Stimulated activated CD8-positive, alpha-beta memory T cell treated with anti-CD3 and anti-CD28 coated beads, Interleukin-4, amount 100 ng/mL, for 1 hour (primary cell): Measurements from ENCODE around the gene ZNF649.
"Not testable (repeated sequence)": the region's sequence is repeated elsewhere in the genome, so short reads cannot be mapped to it uniquely, and the experiment has no call there.

Experiments
- DNase-seq, 2 donors: peaks; one replicate each; pipeline ENCODE4 v3.0.0-alpha.2; 2020; ENCODE audit warnings: low read depth in 2 of 2, low spot score in 1 of 2

Gene ZNF649

DNA sequence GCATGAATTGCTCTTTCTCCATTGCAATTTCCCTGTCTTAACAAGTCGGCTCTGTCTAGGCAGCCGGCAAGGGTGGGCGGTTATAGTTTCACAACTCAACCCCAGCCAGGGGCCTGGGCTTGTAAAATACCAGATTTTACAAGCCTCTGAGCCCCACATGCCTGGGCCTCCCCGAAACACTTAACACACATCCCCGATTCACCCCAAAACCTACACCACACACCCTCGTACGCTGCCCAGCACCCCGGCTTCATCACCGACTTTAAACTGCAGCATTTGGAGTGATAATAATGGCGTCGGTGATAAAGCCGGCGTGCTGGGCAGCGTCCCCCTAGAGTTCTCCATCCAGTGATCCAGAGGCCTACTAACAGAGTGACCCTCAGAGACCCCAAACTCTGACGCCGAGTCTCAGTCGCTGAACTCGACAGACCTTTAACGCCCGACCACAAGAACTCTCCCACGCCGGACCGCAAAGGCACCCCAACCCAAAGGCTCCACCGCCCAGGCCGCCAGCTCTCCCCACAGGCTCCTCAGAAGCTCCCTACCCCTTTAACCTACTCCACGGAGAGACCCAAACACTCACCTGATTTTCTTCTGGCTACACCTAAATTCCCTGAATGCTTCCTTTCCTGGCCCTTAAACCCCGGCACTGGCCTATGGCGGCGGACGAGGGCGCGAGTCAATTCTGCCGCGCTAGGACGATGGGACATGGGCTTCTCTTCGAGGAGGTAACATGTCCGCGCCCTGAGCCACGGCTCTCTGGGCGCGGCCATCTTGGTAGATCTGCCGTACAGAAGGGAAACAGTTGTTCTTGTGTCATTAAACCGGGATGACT lies at the start of gene ZNF649:
Gene ZNF649, minus strand, starts transcription at position 687 of the 835 bp plus-strand sequence. CDS start 4,910 bp downstream, outside the sequence.
- peak; percentile 47 to 67 for DNase-seq

DNA sequence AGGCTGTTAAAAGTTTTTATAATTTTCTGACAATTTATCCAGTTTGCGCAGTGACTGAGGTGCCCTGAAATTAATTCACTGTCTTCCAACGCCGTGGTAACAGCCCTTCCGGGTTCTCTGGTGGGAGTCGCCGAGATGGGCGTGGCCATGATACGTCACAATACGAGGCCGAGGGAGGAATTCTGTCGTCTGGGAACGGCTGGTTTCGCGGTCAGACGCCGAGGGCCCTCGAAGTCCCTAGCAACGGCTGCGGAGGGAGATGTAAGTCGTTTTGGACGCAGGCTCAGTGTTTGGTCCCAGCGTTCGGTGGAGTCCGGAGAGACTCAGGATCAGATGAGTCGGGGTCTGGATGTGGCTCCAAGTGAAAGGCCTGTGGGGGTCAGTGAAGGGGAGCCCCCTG lies 44.2 kb upstream of the ZNF649 start:
- no peak for DNase-seq

DNA sequence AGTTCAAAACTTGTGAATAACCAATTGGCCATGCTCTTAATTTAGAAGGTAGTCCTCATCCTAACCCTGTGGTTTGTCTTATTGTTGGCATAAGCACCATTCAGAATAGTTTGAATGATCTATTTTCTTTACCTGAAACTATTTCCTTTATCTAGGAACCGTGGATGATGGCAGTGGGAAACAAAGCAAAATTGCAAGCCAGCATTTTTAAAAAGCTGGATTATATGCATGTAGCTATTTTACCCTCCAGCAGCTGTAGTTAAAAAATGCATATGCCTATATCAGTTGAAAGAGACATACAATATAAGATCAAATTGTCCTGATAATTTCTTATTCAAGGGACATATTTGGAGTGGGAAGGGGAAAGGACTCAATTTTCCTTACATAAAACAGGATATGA lies 41.8 kb upstream of the ZNF649 start:
- no peak for DNase-seq

DNA sequence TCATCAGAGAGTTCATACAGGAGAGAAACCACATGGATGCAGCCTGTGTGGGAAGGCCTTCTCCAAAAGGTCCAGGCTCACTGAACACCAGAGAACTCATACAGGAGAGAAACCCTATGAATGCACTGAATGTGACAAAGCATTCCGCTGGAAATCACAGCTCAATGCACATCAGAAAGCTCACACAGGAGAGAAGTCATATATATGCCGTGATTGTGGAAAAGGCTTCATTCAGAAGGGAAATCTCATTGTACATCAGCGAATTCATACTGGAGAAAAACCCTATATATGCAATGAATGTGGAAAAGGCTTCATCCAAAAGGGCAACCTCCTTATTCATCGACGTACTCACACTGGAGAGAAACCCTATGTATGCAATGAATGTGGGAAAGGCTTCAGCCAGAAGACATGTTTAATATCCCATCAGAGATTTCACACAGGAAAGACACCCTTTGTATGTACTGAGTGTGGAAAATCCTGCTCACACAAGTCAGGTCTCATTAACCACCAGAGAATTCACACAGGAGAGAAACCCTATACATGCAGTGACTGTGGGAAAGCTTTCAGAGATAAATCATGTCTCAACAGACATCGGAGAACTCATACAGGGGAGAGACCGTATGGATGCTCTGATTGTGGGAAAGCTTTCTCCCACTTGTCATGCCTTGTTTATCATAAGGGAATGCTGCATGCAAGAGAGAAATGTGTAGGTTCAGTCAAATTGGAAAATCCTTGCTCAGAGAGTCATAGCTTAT lies 40.2 kb upstream of the ZNF649 start:
- DNase-seq, result no peak

DNA sequence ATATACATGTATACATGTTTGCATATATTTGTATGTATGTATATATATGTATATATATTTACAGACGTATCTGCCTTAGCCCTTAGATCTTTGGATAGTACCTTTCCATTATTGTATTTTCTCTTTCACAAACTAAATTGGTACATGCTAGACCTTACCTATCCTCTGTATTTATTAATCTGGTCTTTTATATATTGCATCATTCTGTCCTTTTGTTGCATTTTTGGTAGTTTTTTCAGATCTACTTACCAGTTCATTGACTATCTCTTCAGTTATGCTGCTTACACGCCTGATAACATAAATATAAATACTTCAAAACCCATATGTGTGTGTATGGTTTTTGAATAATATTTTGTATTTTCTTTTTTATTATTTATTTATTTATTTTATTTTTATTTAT lies 34.1 kb upstream of the ZNF649 start:
- no peak for DNase-seq

DNA sequence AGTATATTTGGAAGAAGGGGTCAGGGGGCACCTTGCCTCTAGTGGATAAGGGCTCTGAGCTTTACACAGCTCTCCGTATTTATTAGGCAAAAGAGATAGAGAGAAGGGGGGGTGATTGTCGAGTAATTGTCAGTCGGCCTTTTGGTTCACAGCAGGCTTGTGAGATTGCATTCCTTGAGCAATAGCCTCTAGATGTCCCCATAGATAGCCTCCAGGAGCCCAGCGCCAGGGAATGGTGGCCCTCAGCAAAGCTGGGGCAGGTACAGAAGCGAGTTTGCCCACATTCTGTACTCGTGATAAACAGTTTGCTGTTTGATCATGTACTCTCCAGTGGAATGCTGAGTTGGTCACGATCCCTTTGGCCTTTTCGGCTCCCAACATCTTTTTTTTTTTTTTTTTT lies 27.1 kb upstream of the ZNF649 start:
- DNase-seq, result no peak

DNA sequence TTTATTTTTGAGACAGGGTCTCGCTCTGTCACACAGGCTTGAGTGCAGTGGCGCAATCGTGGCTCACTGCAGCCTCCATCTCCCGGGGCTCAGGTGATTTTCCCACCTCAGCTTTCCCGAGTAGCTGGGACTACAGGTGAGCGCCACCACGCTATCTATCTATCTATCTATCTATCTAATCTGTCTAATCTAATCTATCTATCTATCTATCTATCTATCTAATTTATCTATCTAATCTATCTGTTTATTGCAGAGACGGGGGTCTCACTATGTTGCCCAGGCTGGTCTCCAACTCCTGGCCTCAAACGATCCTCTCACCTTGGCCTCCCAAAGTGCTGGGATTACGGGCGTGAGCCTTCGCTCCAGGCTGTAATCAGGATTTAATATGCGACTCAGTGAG lies 23.0 kb upstream of the ZNF649 start:
- DNase-seq, result no peak

DNA sequence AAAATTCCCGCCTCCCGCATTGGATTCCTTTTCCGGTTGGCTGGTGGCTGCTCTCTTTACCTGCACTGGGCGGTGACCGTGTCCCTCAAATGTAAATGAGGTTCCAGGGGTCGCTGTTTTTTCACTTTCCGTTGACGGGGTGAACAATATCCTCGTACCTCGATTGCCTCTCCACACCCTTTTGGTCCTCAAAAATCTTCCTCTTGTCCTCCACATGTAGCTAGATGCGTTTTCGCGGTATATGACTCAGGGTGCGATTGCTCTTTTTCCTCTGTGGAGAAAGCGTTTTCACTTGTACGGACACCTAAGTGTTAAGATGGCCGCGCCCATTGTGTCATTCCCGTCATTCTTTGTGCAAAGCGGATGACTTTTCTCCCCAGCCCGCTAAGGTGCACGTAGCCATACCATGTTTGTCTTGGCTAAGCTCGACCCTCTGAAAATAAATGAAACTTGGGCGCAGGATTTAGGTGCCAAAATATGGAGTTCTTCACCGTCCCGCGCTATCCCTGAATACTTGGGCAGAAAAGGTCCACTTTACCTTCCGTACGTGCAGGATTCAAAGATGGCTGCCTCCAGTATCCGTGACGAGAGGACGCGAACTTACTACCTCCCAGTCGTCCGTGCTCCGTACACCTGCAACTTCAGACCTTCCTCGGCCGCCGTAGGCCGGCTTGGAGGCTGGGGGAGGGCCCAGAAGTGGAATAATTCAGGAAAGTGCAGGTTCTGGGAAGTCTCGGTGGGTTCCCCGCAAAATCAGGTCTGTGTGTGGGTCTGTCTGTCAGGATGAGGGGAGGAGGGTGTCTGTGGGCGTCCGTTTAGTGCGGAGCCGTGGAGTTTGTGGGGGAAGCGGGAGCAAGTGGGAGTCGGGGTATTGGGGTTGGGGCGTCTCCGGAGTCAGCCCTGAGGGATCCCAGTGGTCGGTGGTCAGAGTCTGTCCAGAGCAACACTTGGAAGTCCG lies 22.2 kb upstream of the ZNF649 start, which contains the start of gene ZNF613:
Gene ZNF613, plus strand, starts transcription at position 689 of the 958 bp plus-strand sequence. CDS start 8,749 bp downstream, outside the sequence.
- peak; percentile 71 to 72 for DNase-seq

DNA sequence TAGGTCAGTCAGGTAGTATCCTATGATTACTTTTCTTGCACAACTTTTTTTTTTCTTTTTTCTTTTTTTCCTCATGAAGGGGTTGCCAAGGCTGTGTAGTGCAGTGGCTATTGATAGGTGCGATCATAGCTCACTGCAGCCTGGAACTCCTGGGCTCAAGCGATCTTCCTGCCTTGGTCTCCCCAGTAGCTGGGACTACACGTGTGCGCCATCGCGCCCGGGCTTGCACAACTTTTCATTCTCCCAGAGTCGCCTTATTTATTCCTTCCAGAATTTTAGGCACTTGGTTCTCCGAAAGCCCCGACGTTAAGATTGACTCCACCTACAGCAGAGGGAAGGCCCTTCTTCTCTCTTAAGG lies 21.6 kb upstream of the ZNF649 start:
- DNase-seq, result no peak

DNA sequence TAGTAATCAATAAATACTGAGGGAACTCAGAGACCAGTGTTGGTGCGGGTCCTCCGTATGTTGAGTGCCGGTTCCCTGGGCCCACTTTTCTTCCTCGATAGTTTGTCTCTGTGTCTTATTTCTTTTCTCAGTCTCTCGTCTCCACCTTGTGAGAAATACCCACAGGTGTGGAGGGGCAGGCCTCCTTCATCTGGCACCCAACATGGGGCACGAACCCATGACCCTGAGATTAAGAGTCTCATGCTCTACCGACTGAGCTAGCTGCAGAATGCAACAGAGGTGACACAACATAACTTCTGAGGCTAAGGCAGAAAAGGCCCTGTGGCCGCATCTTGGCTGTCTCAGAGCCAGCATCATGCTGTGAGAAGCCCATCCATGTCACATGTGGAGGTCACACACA lies 17.1 kb upstream of the ZNF649 start:
- DNase-seq, result no peak

DNA sequence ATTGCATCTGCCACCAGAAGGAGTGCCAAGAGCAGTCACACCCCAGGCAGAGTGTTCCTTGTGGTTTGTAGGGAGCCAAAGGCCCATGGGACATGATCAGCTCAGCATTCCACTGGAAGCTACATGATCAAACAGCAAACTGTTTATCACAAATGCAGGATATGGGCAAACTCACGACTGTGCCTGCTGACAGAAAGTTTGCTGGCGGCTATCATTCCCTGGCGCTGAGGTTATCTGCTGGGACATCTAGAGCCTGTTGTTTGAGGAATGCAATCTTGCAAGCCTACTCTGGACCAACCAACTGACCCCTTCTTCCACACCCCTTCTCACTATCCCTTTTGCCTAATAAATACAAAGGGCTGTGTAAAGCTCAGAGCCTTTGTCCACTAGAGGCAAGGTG lies 14.8 kb upstream of the ZNF649 start:
- DNase-seq, result no peak

DNA sequence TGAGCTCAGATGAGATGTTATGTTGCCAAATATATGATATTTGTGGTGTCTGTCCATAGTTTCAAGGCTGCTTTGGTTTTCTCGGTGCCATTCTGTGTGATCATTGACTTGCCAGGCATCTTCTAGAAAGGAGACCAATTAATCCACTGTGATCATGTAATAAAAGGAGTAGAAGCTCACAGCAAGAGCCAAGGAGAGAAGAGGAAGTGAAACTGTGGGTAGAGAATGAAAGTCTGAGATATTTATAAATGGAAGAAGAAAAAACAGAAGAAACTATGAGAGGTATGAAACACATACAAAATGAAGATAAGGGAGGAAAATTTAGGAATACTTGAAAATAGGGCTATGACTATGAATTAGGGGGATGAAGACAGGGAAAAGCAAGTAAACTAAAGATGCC lies 11.3 kb upstream of the ZNF649 start:
- DNase-seq, result no peak

DNA sequence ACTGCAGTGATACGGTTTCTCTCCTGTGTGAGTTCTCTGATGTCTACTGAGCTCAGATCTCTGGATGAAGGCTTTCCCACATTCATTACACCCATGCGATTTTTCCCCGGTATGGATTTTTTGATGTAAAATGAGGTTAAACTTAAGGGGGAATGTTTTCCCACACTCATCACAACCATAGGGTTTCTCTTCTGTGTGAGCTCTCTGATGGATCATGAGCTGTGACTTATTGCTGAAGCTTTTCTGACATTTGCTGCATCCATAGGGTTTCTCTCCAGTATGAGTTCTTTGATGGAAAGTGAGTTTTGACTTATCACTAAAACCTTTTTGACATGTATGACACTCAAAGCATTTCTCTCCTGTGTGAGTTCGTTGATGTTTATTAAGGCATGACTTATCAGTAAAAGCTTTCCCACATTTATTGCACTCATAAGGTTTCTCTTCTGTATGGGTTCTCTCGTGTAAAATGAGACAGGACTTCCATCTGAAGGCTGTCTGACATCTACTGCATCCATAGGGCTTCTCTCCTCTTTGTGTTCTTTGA lies 10.6 kb upstream of the ZNF649 start:
- no peak for DNase-seq

DNA sequence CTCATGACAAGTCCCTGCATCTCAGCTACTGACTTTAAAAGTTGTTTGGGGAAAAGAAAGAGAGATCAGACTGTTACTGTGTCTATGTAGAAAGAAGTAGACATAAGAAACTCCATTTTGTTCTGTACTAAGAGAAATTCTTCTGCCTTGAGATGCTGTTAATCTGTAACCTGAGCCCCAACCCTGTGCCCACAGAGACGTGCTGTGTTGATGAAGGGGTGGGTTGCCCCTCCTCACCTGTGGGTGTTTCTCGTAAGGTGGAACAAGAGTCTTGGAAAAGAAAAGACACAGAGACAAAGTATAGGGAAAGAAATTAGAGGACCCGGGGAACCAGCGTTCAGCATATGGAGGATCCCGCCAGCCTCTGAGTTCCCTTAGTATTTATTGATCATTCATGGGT lies 3.2 kb upstream of the ZNF649 start:
- DNase-seq, result not testable (repeated sequence)

DNA sequence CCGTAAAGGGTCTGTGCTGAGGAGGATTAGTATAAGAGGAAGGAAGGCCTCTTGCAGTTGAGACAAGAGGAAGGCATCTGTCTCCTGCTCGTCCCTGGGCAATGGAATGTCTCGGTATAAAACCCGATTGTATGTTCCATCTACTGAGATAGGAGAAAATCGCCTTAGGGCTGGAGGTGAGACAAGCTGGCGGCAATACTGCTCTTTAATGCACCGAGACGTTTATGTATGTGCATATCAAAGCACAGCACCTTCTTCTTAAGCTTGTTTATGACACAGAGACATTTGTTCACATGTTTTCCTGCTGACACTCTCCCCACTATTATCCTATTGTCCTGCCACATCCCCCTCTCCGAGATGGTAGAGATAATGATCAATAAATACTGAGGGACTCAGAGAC lies 1.3 kb upstream of the ZNF649 start:
- DNase-seq, result not testable (repeated sequence)

DNA sequence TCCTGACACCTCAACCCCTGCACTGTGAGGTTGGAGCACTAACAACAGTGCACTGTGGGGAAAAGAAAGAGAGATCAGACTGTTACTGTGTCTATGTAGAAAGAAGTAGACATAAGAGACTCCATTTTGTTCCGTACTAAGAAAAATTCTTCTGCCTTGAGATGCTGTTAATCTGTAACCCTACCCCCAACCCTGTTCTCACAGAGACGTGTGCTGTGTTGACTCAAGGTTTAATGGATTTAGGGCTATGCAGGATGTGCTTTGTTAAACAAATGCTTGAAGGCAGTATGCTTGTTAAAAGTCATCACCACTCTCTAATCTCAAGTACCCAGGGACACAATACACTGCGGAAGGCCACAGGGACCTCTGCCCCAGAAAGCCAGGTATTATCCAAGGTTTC lies 822 bp upstream of the ZNF649 start:
- not testable (repeated sequence) for DNase-seq

DNA sequence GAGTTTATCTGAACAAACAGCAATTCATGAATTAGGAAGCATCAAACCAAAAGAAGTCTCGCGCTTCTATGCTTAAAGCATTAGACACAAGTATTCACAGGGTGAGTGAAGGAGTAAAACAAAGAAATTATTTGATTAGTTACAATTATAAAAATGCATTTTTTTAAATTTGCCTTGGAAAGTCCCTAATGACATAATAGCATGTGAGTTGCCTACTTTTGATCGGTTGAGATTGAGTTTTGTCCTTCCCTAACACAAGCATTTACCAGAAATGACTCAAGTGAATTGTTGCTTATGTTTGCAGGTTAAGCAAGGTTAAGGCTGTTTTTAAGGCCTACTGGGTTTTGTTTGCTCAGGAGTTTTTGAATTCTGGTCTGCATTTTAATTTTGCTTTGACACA lies 389 bp upstream of the ZNF649 start:
- DNase-seq, result no peak

DNA sequence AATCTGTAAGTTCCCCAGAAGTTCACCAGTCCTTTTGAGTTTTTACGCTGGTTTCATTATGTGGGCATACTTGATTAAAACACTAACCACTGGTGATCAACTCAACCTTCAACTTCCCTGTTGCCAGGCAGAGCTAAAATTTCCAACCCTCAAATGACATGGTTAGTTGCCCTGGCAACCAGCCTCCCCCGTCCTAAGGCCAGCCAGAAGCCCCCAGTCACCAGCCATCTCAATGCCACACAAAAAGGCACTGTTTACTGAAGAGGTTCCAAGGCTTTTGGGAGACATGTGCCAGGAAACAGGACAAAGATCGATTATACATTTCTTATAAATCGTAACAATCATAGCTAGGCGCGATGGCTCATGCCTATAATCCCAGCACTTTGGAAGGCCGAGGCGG lies 1.6 kb downstream of the ZNF649 start:
- DNase-seq, result no peak

DNA sequence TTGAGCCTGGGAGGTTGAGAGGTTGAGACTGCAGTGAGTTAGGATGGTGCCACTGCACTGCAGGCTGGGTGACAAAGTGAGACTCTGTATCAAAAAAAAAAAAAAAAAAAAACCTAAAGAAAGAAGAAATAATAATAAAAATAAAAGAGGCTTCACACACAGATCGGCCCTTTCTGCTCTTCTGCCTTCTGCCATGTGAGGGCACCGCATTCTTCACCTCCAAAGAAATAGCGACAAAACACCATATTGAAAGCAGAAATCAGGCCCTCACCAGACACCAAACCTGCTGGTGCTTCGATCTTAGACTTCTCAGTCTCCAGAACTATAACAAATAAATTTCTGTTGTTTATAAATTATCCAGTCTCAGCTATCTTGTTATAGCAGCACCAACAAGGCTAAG lies 3.0 kb downstream of the ZNF649 start:
- no peak for DNase-seq

DNA sequence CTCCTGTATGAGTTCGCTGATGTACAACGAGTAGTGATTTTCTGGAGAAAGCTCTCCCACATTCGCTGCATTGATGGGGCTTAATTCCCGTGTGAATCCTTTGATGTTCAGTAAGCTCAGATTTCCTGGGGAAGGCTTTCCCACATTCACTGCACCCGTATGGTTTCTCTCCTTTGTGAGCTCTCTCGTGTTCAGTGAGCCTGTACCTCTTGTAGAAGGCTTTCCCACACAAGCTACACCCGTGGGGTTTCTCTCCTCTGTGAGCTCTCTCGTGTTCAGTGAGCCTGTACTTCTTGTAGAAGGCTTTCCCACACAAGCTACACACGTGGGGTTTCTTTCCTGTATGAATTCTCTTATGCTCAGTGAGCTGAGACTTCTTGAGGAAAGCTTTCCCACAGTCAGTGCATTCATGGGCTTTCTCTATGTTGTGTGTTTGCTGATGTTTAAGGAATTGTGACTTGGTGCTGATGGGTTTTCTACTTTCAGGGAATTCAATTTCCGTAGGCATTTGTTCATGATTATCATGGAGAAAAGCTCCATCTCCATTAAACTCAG lies 13.5 kb downstream of the ZNF649 start:
- no peak for DNase-seq

DNA sequence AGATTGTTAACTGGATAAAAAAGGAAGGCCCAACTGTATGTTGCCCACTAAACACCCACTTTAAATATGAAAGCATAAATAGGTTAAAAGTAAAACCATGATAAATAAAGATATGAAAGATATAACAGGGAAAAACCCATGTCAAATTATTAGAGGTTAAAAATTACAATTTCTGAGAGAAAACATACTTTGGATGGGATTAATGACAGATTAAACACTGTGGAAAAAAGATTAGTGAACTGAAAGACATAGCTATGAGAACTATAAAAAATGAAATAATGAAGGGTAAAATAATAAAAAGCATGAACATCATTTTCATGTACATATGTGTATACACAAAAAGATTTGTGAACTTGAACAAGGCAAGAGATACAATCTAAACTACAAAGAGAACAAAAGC lies 14.9 kb downstream of the ZNF649 start:
- DNase-seq, result no peak
